Measurements from ENCODE around the gene OST4. TPM values are rescaled to one million over a fixed set of nuclear protein-coding genes. Genes with fewer than 3 reads are reported as not detected.

The OST4 gene
- total and polyA plus RNA-seq, 9 donors, result 201 to 588 (median 279) TPM

DNA sequence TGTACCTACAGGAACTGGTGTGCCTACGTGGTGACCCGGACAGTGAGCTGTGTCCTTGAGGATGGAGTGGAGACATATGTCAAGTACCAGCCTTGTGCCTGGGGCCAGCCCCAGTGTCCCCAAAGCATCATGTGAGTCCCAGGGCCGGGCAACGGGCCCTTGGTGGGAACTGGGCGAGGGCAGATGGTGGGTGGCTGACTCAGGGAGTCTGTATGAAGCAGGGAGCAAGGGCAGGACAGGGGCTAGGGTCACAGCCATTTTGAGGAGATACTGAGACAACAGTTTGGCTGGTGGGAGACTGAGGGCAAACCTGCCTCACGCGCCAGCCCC, 8.7 kb upstream of the OST4 start:
- Histone ChIP-seq H3K4me3 (peak overlapping the region; percentile 59), H3K27ac (peak overlapping the region; percentile 48 to 98), H3K9me3 (no peaks in the 10 kb centered on the region), H3K4me1 (ENCODE audit: insufficient read depth) (peaks cover 18% of the 10 kb centered on the region), H3K27me3 (no peaks in the 10 kb centered on the region), H3K36me3 (no peaks in the 10 kb centered on the region)
- WGBS, 3 donors, result 9 to 13% (median 11%) methylated on average over 7 of the region's 7 CpGs
- peak in 1 of 5 donors; percentile 54 for DNase-seq
- intact Hi-C loops (cut with DNase I), result loop anchor here (10.0 kb wide), 2 partner anchors 45 to 105 kb away; partner anchors contain the start of genes MAPRE3 (in 2 of the 4) and TMEM214 (in 2 of the 4)
- TF ChIP-seq, protein P1, sequence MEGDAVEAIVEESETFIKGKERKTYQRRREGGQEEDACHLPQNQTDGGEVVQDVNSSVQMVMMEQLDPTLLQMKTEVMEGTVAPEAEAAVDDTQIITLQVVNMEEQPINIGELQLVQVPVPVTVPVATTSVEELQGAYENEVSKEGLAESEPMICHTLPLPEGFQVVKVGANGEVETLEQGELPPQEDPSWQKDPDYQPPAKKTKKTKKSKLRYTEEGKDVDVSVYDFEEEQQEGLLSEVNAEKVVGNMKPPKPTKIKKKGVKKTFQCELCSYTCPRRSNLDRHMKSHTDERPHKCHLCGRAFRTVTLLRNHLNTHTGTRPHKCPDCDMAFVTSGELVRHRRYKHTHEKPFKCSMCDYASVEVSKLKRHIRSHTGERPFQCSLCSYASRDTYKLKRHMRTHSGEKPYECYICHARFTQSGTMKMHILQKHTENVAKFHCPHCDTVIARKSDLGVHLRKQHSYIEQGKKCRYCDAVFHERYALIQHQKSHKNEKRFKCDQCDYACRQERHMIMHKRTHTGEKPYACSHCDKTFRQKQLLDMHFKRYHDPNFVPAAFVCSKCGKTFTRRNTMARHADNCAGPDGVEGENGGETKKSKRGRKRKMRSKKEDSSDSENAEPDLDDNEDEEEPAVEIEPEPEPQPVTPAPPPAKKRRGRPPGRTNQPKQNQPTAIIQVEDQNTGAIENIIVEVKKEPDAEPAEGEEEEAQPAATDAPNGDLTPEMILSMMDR (IDR thresholded peaks at IDR 0.05), result no peak
- no peak for TF ChIP-seq EP300 (IDR thresholded peaks at IDR 0.05)
- no peak for TF ChIP-seq POLR2A (IDR thresholded peaks at IDR 0.05)

- Histone ChIP-seq H3K4me1 (ENCODE audit: insufficient read depth) (peaks cover 22% of the 10 kb centered on the region), H3K27ac (peak overlapping the region; percentile 48 to 98), H3K4me3 (peak overlapping the region; percentile 59), H3K9me3 (no peaks in the 10 kb centered on the region), H3K36me3 (no peaks in the 10 kb centered on the region), H3K27me3 (no peaks in the 10 kb centered on the region)
- DNase-seq, result peak in 3 of 5 donors; percentile 39 to 66 (median 47)
- WGBS, 3 donors, result 5 to 14% (median 8%) methylated on average over 14 of the region's 14 CpGs
- intact Hi-C loops (cut with DNase I), result loop anchor here (10.0 kb wide), 2 partner anchors 45 to 105 kb away; partner anchors contain the start of genes MAPRE3 (in 2 of the 4) and TMEM214 (in 2 of the 4)
- no peak for TF ChIP-seq POLR2A (IDR thresholded peaks at IDR 0.05)
- TF ChIP-seq, protein P1 (IDR thresholded peaks at IDR 0.05), result no peak
- no peak for TF ChIP-seq EP300 (IDR thresholded peaks at IDR 0.05)
These were observed 8.0 kb upstream of the OST4 start for GRCh38 chr2:27079233-27080139.

DNA sequence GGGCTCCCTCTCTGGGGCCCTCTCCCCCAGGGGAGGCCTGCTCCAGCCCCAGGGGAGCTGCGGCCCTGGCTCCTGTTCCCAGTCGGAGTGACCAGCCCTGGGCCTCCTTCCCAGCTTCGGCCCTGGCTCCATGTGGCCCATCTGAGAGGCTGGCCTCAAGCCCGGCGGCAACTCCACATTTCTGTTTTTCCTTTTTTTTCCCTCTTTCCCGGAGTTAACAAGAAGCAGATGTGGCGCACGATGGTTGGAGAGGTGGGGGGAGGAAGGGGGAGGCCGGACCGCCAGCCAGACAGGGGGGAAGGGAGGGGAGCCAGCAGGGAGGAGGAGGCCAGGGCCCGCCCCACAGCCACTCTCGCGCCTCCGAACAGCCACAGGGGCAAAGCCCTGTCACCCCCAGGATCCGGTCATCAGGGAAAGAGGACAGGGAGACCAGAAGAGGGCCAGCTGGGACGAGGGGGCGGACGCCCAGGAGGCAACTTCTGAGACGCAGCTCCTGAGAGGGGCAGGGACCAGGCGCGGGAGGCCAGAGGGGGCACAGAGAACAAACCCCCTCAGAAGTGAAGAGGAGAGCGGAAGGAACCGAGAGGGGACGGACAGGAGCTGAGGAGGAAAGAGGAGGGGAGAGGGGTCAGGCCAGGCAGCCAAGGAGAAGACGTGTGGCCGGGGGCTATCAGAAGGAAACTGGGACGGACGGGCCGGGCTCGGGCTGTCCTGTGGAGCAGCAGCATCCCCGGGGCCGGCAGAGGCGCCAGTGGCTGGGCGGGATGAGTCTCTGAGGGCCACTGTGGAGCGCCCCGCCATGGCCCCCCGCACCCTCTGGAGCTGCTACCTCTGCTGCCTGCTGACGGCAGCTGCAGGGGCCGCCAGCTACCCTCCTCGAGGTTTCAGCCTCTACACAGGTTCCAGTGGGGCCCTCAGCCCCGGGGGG, 7.1 kb upstream of the OST4 start, which contains the start of gene EMILIN1:
Gene EMILIN1 (plus strand): TSS at position 349 of the 928 bp plus-strand sequence. CDS start 451 bp downstream, at position 800.
- H3K9me3 ChIP-seq, result no peaks in the 10 kb centered on the region
- DNase-seq, result peak; percentile 92 to 96 (median 95)
- 1 to 6% (median 2%) methylated on average over 39 to 41 of the region's 41 CpGs for WGBS, 3 donors
- peaks cover 27% of the 10 kb centered on the region for H3K4me1 ChIP-seq (ENCODE audit: insufficient read depth)
- peak within 1 kb of the TSS; percentile 48 to 98 for H3K27ac ChIP-seq
- peak within 1 kb of the TSS; percentile 59 for H3K4me3 ChIP-seq
- H3K36me3 ChIP-seq, result no peaks in the 10 kb centered on the region
- peak; percentile 63 for TF ChIP-seq POLR2A (IDR thresholded peaks at IDR 0.05)
- no peak for TF ChIP-seq EP300 (IDR thresholded peaks at IDR 0.05)
- TF ChIP-seq, protein P1 (IDR thresholded peaks at IDR 0.05), result no peak
- H3K27me3 ChIP-seq, result no peaks in the 10 kb centered on the region
- intact Hi-C loops (cut with DNase I), result no loop called here

DNA sequence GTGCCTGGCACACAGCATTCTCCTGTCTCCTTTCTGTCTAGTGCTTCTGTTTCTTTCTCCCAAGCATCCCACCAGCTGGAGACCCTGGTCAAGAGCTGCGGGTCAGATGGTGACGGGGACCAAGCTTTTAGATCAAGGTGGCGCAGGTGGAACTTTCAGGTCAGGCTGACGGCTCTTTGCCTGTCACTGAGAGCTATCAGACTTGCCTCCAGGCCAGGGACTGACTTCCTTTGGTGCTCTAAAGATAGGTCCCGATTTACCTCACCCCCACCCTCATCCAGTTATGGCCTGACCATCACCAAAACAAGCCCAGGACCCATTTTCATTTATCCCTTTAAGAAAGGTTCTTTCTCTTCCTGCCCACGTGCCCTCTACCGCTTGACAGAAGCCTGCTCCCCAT, 5.8 kb upstream of the OST4 start:
- Histone ChIP-seq H3K27ac (peak overlapping the region; percentile 48 to 98), H3K4me3 (no peak overlapping the region), H3K36me3 (no peaks in the 10 kb centered on the region), H3K4me1 (ENCODE audit: insufficient read depth) (peaks cover 27% of the 10 kb centered on the region), H3K9me3 (no peaks in the 10 kb centered on the region), H3K27me3 (no peaks in the 10 kb centered on the region)
- WGBS, 3 donors, result 59 to 61% (median 60%) methylated on average over 7 of the region's 7 CpGs
- TF ChIP-seq, protein P1 (IDR thresholded peaks at IDR 0.05), result no peak
- TF ChIP-seq EP300 (IDR thresholded peaks at IDR 0.05) (no peak), POLR2A (IDR thresholded peaks at IDR 0.05) (no peak)
- intact Hi-C loops (cut with DNase I), result no loop called here
- peak in 2 of 5 donors; percentile 36 to 43 for DNase-seq
